GM12878 (cell line): Measurements from ENCODE around the gene MAD1L1.
"Not testable (repeated sequence)": the region's sequence is repeated elsewhere in the genome, so short reads cannot be mapped to it uniquely, and the experiment has no call there.

Experiments
- EP300 ChIP-seq, 2 experiments: fragments of 150-350 bp in 1 of 2; IDR thresholded peaks; 2 replicates each; pipeline ENCODE4 v1.6.1; 2011 to 2012; ENCODE audit warnings: low read depth in 2 of 2, low read length in 2 of 2, borderline replicate concordance in 1 of 2, improper control_type of control experiment in 1 of 2, inconsistent platforms in 1 of 2; ENCODE audit not compliant: control insufficient read depth in 1 of 2
- EZH2 ChIP-seq: IDR thresholded peaks from 2 replicates; pipeline ENCODE4 v1.6.1; 2012; ENCODE audit warnings: low read depth, mild to moderate bottlenecking, control low read depth, inconsistent platforms, low read length, borderline replicate concordance; ENCODE audit not compliant: control insufficient read depth
- HDAC6 ChIP-seq: fragments of 200-600 bp; sonication (generic); IDR thresholded peaks from one replicate; pipeline ENCODE4 v1.8.0; 2017; ENCODE audit warnings: antibody characterized with exemption; ENCODE audit not compliant: unreplicated experiment
- POLR2AphosphoS5 ChIP-seq: IDR thresholded peaks from 2 replicates; pipeline ENCODE4 v1.6.1; 2011; ENCODE audit warnings: mild to moderate bottlenecking, low read length, inconsistent platforms
- TF ChIP-seq, protein P1 (sequence below): IDR thresholded peaks from 2 replicates; pipeline ENCODE4 v1.6.1; 2011; ENCODE audit warnings: low read depth, low read length, improper control_type of control experiment, borderline replicate concordance

DNA sequence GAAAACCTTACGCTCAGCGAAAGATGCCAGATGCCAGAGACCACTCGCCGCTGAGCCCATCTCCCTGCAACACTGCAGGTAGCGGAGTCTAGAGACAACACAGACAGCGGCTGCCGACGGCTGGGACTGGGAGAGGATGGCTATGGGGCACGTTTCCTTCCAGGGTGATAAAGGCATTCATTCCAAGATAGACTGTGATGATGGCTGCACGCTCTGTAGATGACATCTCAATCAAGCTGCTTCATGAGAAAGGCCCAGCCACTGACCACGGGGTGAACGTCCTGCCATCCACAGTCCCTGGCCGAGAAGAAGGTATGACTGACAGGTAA, 394.2 kb downstream of the MAD1L1 start:
- TF ChIP-seq, protein P1, sequence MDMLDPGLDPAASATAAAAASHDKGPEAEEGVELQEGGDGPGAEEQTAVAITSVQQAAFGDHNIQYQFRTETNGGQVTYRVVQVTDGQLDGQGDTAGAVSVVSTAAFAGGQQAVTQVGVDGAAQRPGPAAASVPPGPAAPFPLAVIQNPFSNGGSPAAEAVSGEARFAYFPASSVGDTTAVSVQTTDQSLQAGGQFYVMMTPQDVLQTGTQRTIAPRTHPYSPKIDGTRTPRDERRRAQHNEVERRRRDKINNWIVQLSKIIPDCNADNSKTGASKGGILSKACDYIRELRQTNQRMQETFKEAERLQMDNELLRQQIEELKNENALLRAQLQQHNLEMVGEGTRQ: not testable (repeated sequence)
- TF ChIP-seq EZH2; HDAC6; EP300 (IDR thresholded peaks at IDR 0.05; ENCODE audit: borderline replicate concordance in 1 of 2, control insufficient read depth in 1 of 2, low read depth in 2 of 2, low read length in 2 of 2); POLR2AphosphoS5: not testable (repeated sequence)
